ENCODE data around the gene PRDM5.
"Not testable (repeated sequence)": the region's sequence is repeated elsewhere in the genome, so short reads cannot be mapped to it uniquely, and the experiment has no call there.

The PRDM5 gene

GRCh38 chr4:120691106-120691505, 231.4 kb downstream of the PRDM5 start:
- no peak for DNase-seq

- DNase-seq: no peak
These were observed 233.7 kb downstream of the PRDM5 start for GRCh38 chr4:120688791-120689190.

- no peak for DNase-seq
These were observed 236.7 kb downstream of the PRDM5 start for GRCh38 chr4:120685756-120686278.

- no peak for DNase-seq
These were observed 238.5 kb downstream of the PRDM5 start for GRCh38 chr4:120683897-120684540.

- DNase-seq: no peak
These were observed 239.5 kb downstream of the PRDM5 start for GRCh38 chr4:120682981-120683380.

- no peak for DNase-seq
These were observed 241.8 kb downstream of the PRDM5 start for GRCh38 chr4:120680647-120681228.

- no peak for DNase-seq
These were observed 248.8 kb downstream of the PRDM5 start for GRCh38 chr4:120673696-120674095.

GRCh38 chr4:120672558-120673147, 249.9 kb downstream of the PRDM5 start:
- no peak for DNase-seq

GRCh38 chr4:120672076-120672475, 250.4 kb downstream of the PRDM5 start:
- DNase-seq: no peak

GRCh38 chr4:120671538-120671937, 251.0 kb downstream of the PRDM5 start:
- no peak for DNase-seq

GRCh38 chr4:120667102-120667501, 255.4 kb downstream of the PRDM5 start:
- no peak for DNase-seq

GRCh38 chr4:120664851-120665250, 257.7 kb downstream of the PRDM5 start:
- no peak for DNase-seq

- no peak for DNase-seq
These were observed 262.8 kb downstream of the PRDM5 start for GRCh38 chr4:120659616-120660170.

GRCh38 chr4:120658772-120659171, 263.8 kb downstream of the PRDM5 start:
- DNase-seq: no peak

- DNase-seq: no peak
These were observed 268.5 kb downstream of the PRDM5 start for GRCh38 chr4:120653804-120654573.

GRCh38 chr4:120648336-120648735, 274.2 kb downstream of the PRDM5 start:
- not testable (repeated sequence) for DNase-seq

Data from NCI-H2029 treated with DMSO at 0.1 percent for 48 hours (cell line).